HG02610 (cell line): ENCODE results near the gene TMTC4.
"Not testable (repeated sequence)": the region's sequence is repeated elsewhere in the genome, so short reads cannot be mapped to it uniquely, and the experiment has no call there.

ENCODE experiments used
- ATAC-seq: cut with Tn5 transposase; IDR thresholded peaks from one replicate; pipeline ENCODE4 v1.9.1; 2021; ENCODE audit warnings: mild to moderate bottlenecking, moderate library complexity; ENCODE audit not compliant: unreplicated experiment

The TMTC4 gene

DNA sequence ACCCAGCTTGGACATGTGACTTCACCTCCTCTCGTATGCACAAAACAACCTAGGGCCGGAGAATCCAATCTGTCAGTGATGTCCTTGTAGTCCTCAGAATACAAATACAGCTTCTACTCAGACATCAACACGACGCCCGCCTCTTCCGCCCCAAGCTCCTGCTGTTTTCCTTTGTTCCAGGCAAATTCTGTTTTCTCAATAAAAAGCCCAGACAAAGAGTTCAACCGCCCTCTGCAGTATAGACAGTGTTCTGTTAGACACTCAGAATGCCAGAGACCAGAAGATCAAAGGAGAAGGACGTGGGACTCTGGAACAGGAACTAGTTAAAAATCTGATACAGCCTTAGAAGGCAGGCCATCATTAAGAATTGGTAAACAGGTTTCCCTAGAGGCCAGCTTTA is 44.0 kb downstream of the TMTC4 start:
- no peak for ATAC-seq

DNA sequence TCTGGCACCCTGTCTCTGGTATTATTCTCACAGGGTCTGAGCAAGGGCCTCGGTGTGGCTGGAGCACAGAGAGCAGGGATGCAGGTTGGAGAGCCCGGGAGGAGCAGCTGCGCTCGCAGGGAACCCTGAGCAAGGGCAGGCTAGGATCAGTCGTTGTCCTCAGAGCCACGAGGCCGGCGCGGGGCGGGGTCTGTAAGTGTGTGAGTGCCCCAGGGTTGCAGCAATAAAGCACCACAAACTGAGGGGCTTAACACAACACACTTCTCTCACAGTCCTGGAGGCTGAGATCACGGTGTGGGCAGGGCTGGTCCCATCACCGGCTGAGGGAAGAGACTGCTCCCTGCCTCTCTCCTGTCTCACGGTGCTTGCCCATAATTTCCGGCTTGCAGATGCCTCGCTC is 47.5 kb downstream of the TMTC4 start:
- ATAC-seq = no peak

DNA sequence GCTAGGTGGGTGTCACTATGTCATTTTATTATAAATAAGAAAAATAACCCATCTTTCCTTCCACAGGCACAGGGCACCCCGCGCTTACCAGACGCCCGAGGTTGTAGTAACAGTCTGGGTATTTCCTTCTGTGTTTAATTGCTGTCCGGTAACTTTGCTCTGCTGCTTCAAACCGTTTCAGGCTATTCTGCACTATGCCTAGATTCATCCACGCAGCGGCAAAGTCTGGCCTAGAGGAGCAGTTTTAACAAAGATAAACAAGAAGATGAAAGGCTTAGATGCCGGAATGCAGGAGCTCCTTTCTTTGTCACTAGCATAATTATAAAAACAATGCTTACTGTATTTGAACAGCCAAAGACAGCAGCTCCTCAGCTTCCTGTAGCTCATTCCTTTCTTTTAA is 49.1 kb downstream of the TMTC4 start:
- ATAC-seq = no peak

DNA sequence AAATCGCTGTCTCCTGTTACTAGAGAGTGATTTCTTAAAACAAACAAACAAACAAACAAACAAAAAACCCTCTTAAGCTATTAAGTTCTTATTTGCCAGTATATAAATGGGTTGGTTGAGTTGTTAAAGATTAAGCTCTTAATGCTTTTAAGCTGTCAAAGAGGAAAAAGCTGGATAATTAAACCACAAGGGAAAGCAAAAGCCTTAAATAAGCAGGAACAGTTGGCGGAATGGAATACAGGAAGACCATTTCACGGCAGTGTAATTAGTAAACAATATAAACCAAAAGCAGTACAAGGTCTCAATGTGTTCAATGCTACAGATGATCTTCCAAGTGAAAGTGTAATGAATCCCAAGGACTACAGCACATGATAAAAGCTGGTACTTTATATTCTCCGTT is 53.8 kb downstream of the TMTC4 start:
- ATAC-seq = no peak

DNA sequence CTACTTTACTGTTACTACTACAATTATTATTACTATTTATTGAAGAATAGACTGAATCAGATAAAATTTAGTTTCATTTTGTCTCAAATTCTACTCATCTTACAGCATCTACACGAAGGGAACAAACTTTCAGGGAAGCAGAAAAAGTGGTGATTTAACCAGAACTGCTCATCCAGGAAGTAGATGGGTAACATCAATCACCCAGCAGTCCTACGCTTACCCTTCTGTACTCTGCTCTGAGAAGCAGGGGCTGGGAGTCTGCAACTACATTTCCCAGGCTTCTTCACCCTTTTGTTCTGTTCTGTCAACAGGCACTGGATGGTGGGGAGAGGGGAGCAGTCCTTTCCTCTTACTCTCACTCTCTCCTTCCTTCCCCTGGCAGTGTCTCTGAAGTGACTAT is 54.7 kb downstream of the TMTC4 start:
- ATAC-seq = no peak

DNA sequence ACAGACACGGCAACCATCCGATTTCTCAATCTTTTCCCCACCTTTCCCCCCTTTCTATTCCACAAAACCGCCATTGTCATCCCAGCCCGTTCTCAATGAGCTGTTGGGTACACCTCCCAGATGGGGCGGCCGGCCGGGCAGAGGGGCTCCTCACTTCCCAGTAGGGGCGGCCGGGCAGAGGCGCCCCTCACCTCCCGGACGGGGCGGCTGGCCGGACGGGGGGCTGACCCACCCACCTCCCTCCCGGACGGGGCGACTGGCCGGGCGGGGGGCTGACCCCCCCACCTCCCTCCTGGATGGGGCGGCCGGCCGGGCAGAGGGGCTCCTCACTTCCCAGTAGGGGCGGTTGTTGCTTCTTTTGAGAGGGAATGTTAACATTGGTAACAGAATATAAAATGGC is 55.7 kb downstream of the TMTC4 start:
- ATAC-seq = not testable (repeated sequence)

DNA sequence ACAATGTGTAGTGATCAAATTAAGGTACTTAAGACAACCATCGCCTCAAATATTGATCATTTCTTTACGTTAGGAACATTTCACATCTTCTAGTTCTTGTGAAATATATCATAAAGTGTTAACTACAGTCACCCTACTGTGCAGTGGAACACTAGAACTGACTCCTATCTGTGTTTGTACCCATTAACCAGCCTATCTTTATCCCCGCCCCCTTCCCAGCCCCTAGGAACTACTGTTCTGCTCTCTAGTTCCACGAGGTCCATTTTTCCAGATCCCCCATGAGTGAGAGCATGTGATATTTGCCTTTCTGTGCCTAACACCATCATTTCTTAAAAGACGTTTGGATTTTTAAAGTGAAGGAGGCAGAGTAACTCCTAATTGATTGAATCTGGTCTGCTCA is 61.6 kb downstream of the TMTC4 start:
- no peak for ATAC-seq

DNA sequence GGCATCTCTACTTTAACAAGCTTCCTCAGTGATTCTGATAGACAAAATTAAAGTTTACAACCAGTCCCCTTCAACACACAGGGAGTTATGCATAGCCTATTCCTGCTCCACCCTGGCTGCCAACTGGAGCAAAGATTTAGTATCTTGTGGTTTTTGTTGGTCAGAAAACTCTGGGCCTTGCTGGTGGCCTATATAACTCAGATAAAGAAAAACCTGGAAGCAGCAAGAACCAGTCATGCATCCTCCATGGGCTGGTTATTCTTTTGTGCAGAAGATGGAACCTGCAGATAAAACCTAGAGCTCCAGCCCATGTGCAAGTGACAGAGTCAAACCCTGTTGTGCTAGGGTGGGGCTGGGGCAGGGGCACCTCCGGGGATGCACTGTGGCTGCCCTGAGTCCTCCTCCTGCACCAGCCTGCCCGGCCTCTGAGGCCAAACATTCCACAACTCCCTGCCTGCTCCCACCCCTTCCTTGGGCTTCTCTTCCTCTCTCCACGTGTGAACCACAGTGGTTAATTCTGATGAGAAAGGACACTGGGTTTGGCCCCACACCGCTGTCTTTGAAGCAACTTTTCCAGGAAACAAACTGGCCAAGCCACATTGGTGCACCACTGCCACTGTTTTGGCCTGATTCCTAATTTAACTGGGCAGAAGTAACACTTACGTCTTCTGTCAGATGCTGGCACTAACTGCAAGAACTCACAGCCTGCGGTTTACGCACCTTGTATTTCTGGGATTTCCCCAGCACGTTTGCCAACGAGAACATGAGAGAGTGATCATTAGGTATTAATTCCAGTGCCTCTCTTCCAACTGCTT is 62.7 kb downstream of the TMTC4 start:
- ATAC-seq = peak; percentile 32

DNA sequence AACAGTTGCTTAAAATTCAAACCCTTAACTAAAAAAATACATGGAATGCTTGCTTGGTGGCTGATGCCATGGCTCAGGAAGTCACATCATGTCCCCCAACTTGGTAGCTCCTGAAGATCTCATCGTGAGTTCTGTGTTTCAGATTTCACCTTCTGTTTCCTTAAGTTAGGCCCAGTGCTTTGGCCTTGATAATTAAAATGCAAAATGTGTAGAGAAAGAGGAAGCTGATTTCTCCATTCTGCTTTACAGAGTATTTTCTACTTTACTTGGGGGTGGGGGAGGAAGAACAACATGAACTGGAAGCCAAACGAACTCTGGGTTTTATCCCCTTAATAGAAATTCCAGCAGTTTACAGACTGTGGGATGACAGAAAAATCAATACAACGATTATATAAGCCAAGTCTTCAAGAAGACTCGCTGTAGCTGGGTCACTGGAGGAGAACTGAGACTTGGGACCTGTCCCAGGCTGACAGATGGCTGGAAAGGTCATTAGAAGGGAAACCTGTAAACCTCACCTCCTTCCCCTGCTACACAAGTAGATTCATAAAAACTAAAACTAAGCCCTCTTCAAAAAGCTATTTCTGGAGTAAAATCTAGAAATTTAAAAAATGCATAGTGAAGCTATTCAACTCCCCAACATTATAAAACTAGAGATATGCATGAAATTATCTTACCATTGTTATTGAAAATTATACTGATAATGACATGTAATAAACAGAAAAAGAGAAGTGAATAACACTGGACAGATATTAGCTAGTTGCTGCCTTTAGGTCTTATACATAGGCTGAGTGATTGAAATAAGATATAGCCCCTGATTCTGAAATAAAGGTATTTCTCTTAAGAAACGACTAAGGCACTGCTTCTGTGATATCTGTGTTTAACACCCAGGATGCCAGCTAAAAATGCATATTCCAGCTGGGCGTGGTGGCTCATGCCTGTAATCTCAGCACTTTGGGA is 63.9 kb downstream of the TMTC4 start:
- ATAC-seq = peak; percentile 18

DNA sequence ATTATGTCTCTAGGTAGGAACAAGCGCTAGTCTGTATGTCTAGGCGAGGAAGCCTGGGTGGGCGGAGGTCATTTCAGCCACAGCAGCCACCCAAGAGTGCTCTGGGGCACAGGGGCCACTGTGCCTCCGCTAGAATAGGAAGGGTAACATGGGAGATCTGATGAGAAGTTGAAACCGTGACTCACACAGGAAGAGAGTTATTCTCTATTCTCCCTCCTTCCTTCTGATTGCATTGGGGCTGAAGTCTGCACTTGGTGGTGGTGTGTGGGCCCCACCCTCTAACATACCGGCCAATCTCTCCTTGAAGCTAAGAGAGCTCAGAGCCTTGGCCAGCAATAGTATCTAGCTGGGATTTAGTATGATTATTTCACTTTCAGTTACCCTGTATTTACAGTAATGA is 65.7 kb downstream of the TMTC4 start:
- peak; percentile 94 for ATAC-seq

DNA sequence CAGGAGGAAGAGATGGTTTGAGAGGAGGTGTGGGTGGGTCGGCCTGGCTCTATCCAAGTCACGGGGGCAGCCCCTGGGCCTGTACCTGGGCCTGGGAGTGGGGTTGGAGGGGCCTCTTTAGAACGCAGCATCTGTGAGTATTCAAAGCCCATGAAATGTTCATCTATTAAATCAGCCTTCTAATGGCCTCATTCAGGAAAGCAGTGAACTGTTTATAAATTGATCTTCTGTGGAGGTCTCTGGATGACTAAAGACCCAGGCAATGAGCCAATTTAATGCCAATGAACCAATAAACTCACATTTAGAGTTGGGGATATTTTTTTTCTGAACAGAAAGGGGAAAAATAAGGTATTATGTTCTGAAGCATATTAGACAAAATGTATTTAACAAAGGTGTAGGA is 66.1 kb downstream of the TMTC4 start:
- ATAC-seq = no peak

DNA sequence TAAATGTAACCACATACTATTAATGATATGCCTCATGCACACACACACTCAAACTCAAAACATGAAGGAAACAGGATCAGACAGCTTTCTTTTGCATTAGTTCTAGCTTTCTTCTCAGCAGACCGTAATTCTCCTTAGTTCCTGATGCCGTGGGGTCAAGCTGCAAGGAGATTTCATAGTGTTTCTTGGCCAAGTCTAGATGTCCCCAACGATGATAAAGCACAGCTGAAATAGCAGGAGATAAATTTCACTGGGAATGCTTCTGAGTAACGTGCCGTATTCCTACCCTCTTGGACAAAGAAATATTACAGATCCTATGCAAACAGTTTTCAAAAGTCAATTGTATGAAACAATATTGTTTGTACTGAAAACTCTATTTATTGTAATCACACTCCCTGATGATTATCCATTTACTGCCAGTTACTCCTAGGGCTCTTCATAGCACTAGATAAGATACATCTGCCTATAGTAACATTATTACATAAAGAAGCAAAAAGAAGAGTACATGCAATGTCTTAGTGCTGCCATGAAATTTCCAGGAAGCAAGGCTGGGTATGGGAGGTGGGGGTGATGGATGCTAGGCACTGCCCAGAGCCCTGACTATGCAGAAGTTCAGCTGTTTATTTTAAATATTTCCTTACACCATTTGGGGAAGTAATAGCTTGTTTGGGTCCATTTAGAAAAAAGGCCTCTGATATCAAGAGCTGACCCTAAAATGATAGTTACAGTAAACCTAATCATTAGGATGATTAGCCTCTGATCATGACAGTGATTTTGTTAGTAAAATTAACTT is 69.5 kb downstream of the TMTC4 start:
- no peak for ATAC-seq

DNA sequence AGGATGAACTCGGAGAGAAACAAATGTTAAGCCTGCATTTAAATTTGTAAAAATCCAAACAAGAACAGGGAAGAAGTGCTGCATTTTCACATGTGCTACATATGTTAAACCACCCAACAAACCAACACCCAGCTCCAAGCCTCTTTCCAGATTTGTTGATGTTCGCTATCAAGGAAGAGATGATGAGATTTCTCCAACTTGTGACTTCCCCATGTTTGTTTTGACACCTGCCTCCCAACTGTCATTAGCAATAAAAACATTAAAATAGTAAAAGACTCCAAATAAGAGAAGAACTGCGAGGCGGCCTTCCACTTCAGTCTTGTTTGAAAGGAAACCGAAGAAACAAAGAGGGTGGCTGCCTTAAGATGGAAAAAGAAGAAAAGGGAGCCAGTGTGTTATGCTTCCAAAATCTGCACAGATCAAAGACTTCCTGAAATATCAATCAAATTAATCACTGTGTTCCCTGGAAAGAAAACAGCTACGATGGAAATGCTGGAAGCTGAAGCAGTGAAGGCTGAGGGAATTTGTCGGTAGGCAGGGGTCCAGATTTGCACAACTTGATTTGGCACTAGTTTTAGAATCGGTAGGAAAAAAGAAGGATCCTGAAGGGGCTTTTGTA is 72.0 kb downstream of the TMTC4 start:
- no peak for ATAC-seq

DNA sequence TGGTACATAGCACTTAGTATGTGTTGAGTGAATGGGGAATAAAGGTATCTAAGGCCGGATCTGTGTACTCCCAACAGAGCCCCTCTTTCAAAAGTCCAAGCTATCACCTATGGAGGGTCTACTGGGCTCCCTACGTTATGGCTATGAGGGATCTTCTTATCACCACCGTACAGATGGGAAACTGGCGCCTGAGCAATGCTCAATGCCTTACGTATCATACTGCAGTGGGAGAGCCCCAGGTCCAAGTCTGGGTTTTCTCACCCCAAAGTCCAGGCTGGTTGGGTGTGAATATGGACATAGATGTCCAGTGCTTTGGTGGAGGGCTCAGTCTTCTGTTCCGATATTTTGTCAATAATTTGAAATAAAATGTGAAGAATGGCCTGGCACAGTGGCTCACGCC is 72.9 kb downstream of the TMTC4 start:
- ATAC-seq = no peak

DNA sequence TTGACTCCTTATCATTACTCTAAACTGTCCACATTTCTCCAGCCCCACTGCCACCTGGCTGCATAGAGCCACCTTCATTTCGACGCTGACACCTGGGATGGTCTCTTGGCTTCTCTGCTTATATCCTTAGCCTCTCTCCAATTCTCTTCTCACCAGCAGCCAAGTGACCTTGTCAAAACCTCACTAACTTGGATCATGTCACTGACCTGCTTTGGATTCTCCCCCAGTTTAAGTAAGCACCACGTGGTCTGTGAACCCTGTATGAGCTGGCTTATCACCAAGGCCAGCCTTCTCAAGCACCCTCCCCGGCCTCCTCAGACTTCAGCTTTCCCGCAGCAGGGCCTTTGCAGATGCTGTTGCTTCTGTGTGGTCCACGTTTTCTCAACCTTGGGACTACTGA is 73.7 kb downstream of the TMTC4 start:
- ATAC-seq = no peak

DNA sequence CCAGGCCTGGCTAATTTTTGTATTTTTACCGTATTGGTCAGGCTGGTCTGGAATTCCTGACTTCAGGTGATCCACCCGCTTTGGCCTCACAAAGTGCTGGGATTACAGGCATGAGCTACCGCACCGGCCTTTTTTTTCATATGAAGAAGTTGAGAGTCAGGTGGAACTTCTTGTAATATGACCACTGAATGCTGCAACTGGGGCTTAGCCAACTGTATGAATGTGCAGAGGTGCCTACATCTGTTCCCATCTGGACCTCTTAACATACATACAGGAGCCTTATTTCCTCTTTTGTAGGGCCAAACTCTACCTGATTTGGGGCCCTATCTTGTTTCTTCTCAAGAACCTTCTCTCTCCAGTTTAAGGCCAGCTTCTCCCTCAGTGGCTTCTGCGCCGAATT is 74.1 kb downstream of the TMTC4 start:
- no peak for ATAC-seq

DNA sequence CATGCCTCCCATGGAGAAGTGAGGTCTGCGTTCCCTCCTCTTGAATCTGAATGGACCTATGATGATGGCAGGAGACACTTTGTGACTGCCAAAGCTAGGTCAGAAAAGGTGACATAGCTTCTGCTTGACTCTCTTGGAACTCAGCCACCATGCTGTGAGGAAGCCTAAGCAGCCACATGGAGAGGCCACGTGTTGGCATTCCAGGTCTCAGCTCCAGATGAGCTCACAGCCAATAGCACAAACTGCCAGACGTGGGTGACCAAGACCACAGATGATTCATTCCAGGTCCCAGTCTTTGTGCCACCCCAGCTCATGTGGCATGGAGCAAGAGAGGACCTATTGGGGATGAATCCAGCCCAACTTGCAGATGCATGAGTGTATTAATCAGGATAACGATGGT is 77.3 kb downstream of the TMTC4 start:
- ATAC-seq = no peak

DNA sequence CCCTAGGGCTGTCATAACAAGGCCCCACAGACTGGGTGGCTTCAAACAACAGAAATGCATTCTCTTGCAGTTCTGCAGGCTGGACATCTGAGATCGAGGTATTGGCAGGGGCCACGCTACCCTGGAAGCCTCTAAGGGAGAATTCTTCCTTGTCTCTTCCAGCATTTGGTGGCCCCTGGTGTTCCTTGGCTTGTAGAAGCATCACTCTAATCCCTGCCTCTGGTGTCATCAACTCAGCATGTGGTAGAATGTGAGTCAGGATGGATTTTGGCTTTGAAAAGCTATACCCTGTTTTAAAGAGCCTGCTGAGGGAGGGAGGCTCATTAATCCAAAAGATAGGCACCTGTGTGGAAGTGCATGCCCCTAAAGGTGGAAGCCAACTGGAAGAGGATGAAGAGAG is 78.1 kb downstream of the TMTC4 start:
- no peak for ATAC-seq

DNA sequence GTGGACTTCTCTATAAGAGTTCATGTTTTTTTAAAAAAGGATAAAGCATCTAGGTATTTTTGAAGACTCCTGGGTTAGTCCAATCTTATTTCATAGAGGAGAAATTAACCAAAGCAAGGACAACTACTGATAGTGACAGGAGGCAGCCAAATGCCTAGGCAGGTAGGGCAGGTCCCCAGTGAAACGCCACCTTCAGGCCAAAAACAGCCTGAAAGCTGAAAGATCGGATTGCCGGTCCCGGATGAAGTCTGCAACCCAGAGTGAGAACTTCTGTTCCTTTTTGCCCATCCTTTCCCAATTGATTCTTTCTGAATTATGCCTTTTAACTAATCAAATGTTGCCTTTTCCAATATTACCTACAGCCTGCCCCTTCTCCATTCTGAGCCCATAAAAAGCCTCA is 79.9 kb downstream of the TMTC4 start:
- ATAC-seq = no peak

DNA sequence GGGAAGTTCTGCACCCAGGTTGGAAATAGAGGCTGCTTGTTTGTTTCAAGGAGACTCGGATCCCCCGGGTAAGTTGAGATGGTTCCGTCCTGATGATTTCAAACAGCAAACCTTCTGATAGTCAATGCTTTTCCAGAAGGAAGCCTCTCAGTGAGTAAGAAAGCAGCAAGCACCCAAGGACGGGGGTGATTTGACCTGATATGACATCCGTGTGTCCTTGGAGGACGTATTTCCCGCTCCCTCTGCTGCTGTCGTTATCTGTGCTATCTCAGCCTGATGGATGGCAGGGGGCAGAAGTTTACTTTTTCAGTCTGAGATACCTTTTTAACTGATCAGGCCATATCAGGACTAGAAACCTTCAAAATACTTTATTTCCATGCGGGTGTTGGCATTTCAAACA is 80.3 kb downstream of the TMTC4 start:
- ATAC-seq = no peak

DNA sequence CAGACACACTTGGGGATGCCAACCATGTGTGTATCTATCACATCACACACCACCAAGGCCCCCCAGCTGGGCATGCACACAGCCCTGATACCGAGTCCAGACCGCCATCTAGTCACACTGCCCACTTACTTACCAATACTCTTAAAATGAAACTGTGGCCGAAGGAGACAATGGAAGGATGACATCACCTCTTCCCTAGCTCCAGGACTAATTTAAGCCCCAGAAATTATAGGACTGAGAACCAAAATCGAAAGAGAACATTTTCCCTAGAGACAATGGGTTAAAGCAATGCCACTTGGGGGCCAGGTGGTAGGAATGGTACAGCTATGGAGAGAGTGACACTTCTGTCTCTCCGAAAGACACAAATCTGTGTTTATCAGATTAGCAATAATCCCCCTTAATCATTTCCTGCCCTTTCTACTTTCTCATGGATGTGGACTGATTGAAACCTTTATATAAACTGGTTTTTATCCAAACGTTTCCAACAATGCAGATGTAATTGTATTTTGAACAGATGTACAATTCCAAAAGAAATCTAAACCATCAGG is 85.3 kb downstream of the TMTC4 start:
- no peak for ATAC-seq
